HepG2 (cell line): ENCODE measurements around the gene SYT14. TPM values are rescaled to one million over a fixed set of nuclear protein-coding genes. Genes with fewer than 3 reads are reported as not detected.

ENCODE experiments used
- ATAC-seq: fragments of 200-7000 bp; cut with Tn5 transposase; 3 replicates; pipeline ENCODE4 v1.9.1; 2020; ENCODE audit warnings: mild to moderate bottlenecking, moderate library complexity
- BruUV-seq: library from RNA; stranded (reverse); fragments of 400-500 nt; replicated peaks from 2 replicates; lab custom pipeline; 2021; lab: Mats Ljungman, UMichigan
- CTCF ChIA-PET: fragments of 300-600 bp; formaldehyde crosslinking; extraction: SDS; loops from one replicate; lab custom pipeline; 2021; ENCODE audit warnings: low total read pairs, inconsistent platforms, low intra/inter-chr PET ratio; lab: Yijun Ruan, JAX
- POLR2A ChIA-PET: fragments of 350-600 bp; sonication (Branson Sonifier 250); formaldehyde crosslinking; loops from one replicate; lab custom pipeline; 2020; ENCODE audit warnings: antibody characterized with exemption, inconsistent platforms; lab: Yijun Ruan, JAX
- DNase-seq: peaks from one replicate; pipeline ENCODE4 v3.0.0-alpha.2; 2015; ENCODE audit warnings: low spot score
- FAIRE-seq: peaks from 3 replicates; lab custom pipeline; 2011; peaks lifted over from hg19 to GRCh38; lab: Jason Lieb, UNC
- H2AFZ ChIP-seq: one replicate; pipeline ENCODE4 v1.6.1; 2011; ENCODE audit warnings: low read length, inconsistent platforms
- H3K27ac ChIP-seq: fragments of 300-600 bp; 3 replicates; pipeline ENCODE4 v1.8.0; 2011; ENCODE audit warnings: mixed run types, mild to moderate bottlenecking, mixed read lengths, low read length, inconsistent platforms; ENCODE audit not compliant: insufficient read depth; ENCODE audit errors: extremely low read length
- H3K27me3 ChIP-seq, 2 experiments: fragments of 200-600 bp in 1 of 2; 2 replicates in 1 of 2; 3 replicates in 1 of 2; pipeline versions ENCODE4 v1.6.0 to v1.8.0; 2011; ENCODE audit warnings: low read length in 2 of 2, mild to moderate bottlenecking in 2 of 2, moderate library complexity in 2 of 2, inconsistent platforms in 1 of 2; ENCODE audit not compliant: insufficient read depth in 2 of 2, control insufficient read depth in 1 of 2
- H3K36me3 ChIP-seq, 2 experiments: fragments of 200-600 bp in 1 of 2; replicated peaks in 1 of 2; 2 replicates in 1 of 2; 3 replicates in 1 of 2; pipeline versions ENCODE4 v1.5.1 to v1.8.0; 2011; ENCODE audit warnings: low read length in 2 of 2, inconsistent platforms in 1 of 2; ENCODE audit not compliant: insufficient read depth in 2 of 2, control insufficient read depth in 1 of 2
- H3K4me1 ChIP-seq: 2 replicates; pipeline ENCODE4 v1.5.1; 2012; ENCODE audit warnings: low read length, inconsistent platforms; ENCODE audit not compliant: insufficient read depth
- H3K4me2 ChIP-seq: 2 replicates; pipeline ENCODE4 v1.6.0; 2011; ENCODE audit warnings: low read depth, low read length, inconsistent platforms
- H3K4me3 ChIP-seq, 3 experiments: fragments of 200-600 bp in 1 of 3; sonication (generic), shearing (Covaris generic) in 1 of 3; replicated peaks in 1 of 3; 2 replicates each; pipeline ENCODE4 v1.5.1; 2011 to 2016; ENCODE audit warnings: low read length in 3 of 3, inconsistent platforms in 2 of 3, low read depth in 2 of 3, mild to moderate bottlenecking in 2 of 3, control low read depth in 1 of 3, mixed read lengths in 1 of 3; ENCODE audit not compliant: insufficient read depth in 1 of 3
- H3K79me2 ChIP-seq: one replicate; pipeline ENCODE4 v1.6.1; 2011; ENCODE audit warnings: low read length, inconsistent platforms; ENCODE audit not compliant: insufficient read depth
- H3K9ac ChIP-seq: 2 replicates; pipeline ENCODE4 v1.6.0; 2011; ENCODE audit warnings: mild to moderate bottlenecking, low read depth, low read length, inconsistent platforms; ENCODE audit not compliant: insufficient read depth
- H3K9me3 ChIP-seq: 2 replicates; pipeline ENCODE4 v1.5.1; 2012; ENCODE audit warnings: mild to moderate bottlenecking, low read length
- H4K20me1 ChIP-seq: 2 replicates; pipeline ENCODE4 v1.6.0; 2011; ENCODE audit warnings: inconsistent platforms, mild to moderate bottlenecking, low read length, moderate library complexity; ENCODE audit not compliant: insufficient read depth
- NFATC3 ChIP-seq: sonication (generic); formaldehyde crosslinking; IDR thresholded peaks from 2 replicates; pipeline ENCODE4 v1.5.1; 2020; ENCODE audit warnings: mild to moderate bottlenecking, missing genetic modification reagents
- TAF1 ChIP-seq: sonication (generic); formaldehyde crosslinking; IDR thresholded peaks from 2 replicates; pipeline ENCODE4 v1.4.0; 2020; ENCODE audit warnings: missing genetic modification reagents
- ZMYM2 ChIP-seq: sonication (generic); formaldehyde crosslinking; IDR thresholded peaks from 2 replicates; pipeline ENCODE4 v1.8.0; 2022; ENCODE audit warnings: mild to moderate bottlenecking, missing genetic modification reagents
- ZNF142 ChIP-seq: sonication (generic); formaldehyde crosslinking; IDR thresholded peaks from 2 replicates; pipeline ENCODE4 v1.4.0; 2020; ENCODE audit warnings: missing genetic modification reagents
- ZNF407 ChIP-seq: sonication (generic); formaldehyde crosslinking; IDR thresholded peaks from one replicate; pipeline ENCODE4 v1.5.1; 2020; ENCODE audit warnings: mild to moderate bottlenecking, missing genetic modification reagents; ENCODE audit errors: not compliant biosample characterization
- ZNF772 ChIP-seq: sonication (generic); formaldehyde crosslinking; IDR thresholded peaks from 2 replicates; pipeline ENCODE4 v1.5.0; 2020; ENCODE audit warnings: mild to moderate bottlenecking, missing genetic modification reagents
- ZSCAN21 ChIP-seq: sonication (generic); formaldehyde crosslinking; IDR thresholded peaks from 2 replicates; pipeline ENCODE4 v1.8.0; 2022; ENCODE audit warnings: mild to moderate bottlenecking, missing genetic modification reagents, moderate library complexity, borderline replicate concordance
- in situ Hi-C: cut with HindIII; loops from 2 replicates; pipeline ENCODE4 v1.10.0; 2017; ENCODE audit warnings: low pct_unique_long_range_greater_than_20kb; ENCODE audit not compliant: extremely low pct_ligation_motif_present
- intact Hi-C: fragments of 100-400 bp; cut with micrococcal nuclease; formaldehyde crosslinking; loops from one replicate; pipeline ENCODE4 v1.10.0; 2022; ENCODE audit not compliant: unreplicated experiment
- polyA plus RNA-seq, 8 experiments: library from polyadenylated mRNA; depleted of rRNA in 3 of 8; stranded (reverse) in 7 of 8; unstranded in 1 of 8; fragments of >200 nt; fragmentation: Illumina TruSeq in 4 of 8; extraction: Trizol in 4 of 8; gene quantifications; 2 replicates each; pipeline versions ENCODE4 v1.2.1 to v1.2.3, GENCODE V29; 2011 to 2016; ENCODE audit warnings: low read depth in 4 of 8, missing spikeins in 1 of 8, mixed read lengths in 1 of 8; ENCODE audit not compliant: insufficient read depth in 1 of 8
- total RNA-seq, 5 experiments: library from RNA; depleted of rRNA; stranded (reverse); fragments of >200 nt; fragmentation: Illumina TruSeq; extraction: Trizol; gene quantifications; 2 replicates each; pipeline ENCODE4 v1.2.3, GENCODE V29; 2016; ENCODE audit warnings: low read depth in 1 of 5

SYT14 gene
- total and polyA plus RNA-seq, 2 of the 13 experiments (the other 11 are each of a cell fraction or from before 2014, with no cell fraction given), result not detected

- TF ChIP-seq ZNF407 (CRISPR knock-in tag), result no peak
- TF ChIP-seq NFATC3 (CRISPR knock-in tag), result no peak
- no peak for TF ChIP-seq ZNF772 (CRISPR knock-in tag)
- TF ChIP-seq ZMYM2 (CRISPR knock-in tag), result no peak
- TF ChIP-seq ZSCAN21 (CRISPR knock-in tag), result no peak
Measured at GRCh38 chr1:210076620-210077019, 138.6 kb downstream of the SYT14 start (continued).

GRCh38 chr1:210081494-210081893 lies 143.5 kb downstream of the SYT14 start:
- H3K36me3 ChIP-seq, result no peaks in the 10 kb centered on the region
- DNase-seq, result no peak
- BruUV-seq, result no TSS peak
- ChIA-PET POLR2A (no interaction called here), CTCF (no interaction called here)
- intact Hi-C loops, result no loop called here
- H3K27me3 ChIP-seq, result no peaks in the 10 kb centered on the region; a peak in 1 of 5 replicates
- ATAC-seq, result no peak
- no peak overlapping the region for H3K4me3 ChIP-seq
- H2AFZ ChIP-seq, result no peak overlapping the region
- H3K27ac ChIP-seq, result no peak overlapping the region
- FAIRE-seq, result no peak
- H3K4me2 ChIP-seq, result no peak overlapping the region
- no peaks in the 10 kb centered on the region for H4K20me1 ChIP-seq
- no peaks in the 10 kb centered on the region for H3K4me1 ChIP-seq
- H3K79me2 ChIP-seq, result no peaks in the 10 kb centered on the region
- H3K9me3 ChIP-seq, result no peaks in the 10 kb centered on the region
- no peak overlapping the region for H3K9ac ChIP-seq
- in situ Hi-C loops, result no loop called here
- no peak for TF ChIP-seq TAF1 (CRISPR knock-in tag)
- no peak for TF ChIP-seq ZNF142 (CRISPR knock-in tag)
